Measurements from ENCODE around the gene DOC2A. TPM values are rescaled to one million over a fixed set of nuclear protein-coding genes. Genes with fewer than 3 reads are reported as not detected.

The DOC2A gene
- total and polyA plus RNA-seq, 2 donors = 0.24 to 1.3 TPM

DNA sequence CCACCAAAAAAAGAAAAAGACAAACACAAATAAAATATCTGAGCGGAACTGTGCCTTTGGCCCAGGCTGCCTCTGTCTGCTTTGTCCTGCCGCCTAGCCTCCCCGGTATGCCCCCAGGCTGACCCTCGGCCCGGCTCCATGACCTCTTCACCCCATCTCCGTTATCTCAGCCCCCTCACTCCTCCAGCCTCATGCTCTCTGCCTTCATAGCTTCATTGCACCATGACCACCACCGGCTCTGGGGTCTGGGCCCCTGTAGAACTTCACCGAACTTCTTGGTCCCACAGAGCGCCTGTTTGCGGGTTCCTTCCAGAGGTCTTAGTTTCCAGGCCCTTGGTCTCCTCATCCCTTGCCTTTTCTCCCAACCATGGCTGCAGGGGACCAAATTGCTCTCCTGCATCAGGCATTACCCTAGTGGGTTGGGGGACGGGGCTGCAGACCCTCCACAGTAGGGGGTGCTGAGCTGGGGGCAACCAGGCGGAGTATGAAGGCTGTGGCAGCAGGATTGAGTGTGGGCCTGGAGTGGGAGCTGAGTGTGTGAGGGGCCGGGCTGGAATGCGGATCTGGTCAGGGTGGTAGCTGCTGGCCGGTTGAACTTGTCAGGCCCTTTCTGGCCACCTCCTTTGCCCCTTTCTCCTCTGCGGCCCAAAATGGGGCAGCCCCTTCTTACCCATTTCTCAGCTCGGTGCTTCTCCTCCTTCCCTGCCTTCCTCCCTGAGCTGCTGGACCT is 22.3 kb downstream of the DOC2A start:
- no peak for DNase-seq (ENCODE audit: low read depth in 6 of 9, low spot score in 9 of 9)
- no peaks in the 10 kb centered on the region for H3K9me3 ChIP-seq (ENCODE audit: control insufficient read depth in 2 of 2, insufficient read depth in 1 of 2, low read length in 1 of 2)

DNA sequence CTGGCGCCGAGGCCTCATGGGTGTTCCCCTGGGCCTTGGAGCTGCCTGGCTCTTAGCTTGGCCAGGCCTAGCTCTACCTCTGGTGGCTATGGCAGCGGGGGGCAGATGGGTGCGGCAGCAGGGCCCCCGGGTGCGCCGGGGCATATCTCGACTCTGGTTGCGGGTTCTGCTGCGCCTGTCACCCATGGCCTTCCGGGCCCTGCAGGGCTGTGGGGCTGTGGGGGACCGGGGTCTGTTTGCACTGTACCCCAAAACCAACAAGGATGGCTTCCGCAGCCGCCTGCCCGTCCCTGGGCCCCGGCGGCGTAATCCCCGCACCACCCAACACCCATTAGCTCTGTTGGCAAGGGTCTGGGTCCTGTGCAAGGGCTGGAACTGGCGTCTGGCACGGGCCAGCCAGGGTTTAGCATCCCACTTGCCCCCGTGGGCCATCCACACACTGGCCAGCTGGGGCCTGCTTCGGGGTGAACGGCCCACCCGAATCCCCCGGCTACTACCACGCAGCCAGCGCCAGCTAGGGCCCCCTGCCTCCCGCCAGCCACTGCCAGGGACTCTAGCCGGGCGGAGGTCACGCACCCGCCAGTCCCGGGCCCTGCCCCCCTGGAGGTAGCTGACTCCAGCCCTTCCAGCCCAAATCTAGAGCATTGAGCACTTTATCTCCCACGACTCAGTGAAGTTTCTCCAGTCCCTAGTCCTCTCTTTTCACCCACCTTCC is 23.3 kb downstream of the DOC2A start:
- 98% methylated on average over 35 of the region's 35 CpGs for WGBS
- Histone ChIP-seq H3K27ac (ENCODE audit: low read depth in 1 of 2, low read length in 1 of 2) (no peak overlapping the region), H3K36me3 (ENCODE audit: control insufficient read depth in 2 of 2, insufficient read depth in 2 of 2, low read length in 1 of 2) (peaks cover 97 to 98% of the 10 kb centered on the region in 2 donors), H3K9me3 (ENCODE audit: control insufficient read depth in 2 of 2, insufficient read depth in 1 of 2, low read length in 1 of 2) (no peaks in the 10 kb centered on the region), H3K4me3 (ENCODE audit: low read length in 2 of 2) (no peak overlapping the region), H3K27me3 (ENCODE audit: control insufficient read depth in 2 of 2, insufficient read depth in 1 of 2, low read length in 1 of 2) (no peaks in the 10 kb centered on the region), H3K4me1 (ENCODE audit: control insufficient read depth in 2 of 2, insufficient read depth in 2 of 2, low read length in 2 of 2) (no peaks in the 10 kb centered on the region)
- DNase-seq (ENCODE audit: low read depth in 6 of 9, low spot score in 9 of 9) = no peak

More for the DNA sequence above, 22.3 kb downstream of the DOC2A start:
- WGBS = 98% methylated on average over 17 of the region's 17 CpGs
- Histone ChIP-seq H3K4me3 (ENCODE audit: low read length in 2 of 2) (no peak overlapping the region), H3K4me1 (ENCODE audit: control insufficient read depth in 2 of 2, insufficient read depth in 2 of 2, low read length in 2 of 2) (no peaks in the 10 kb centered on the region), H3K36me3 (ENCODE audit: control insufficient read depth in 2 of 2, insufficient read depth in 2 of 2, low read length in 1 of 2) (peaks cover 97 to 98% of the 10 kb centered on the region in 2 donors), H3K27me3 (ENCODE audit: control insufficient read depth in 2 of 2, insufficient read depth in 1 of 2, low read length in 1 of 2) (no peaks in the 10 kb centered on the region), H3K27ac (ENCODE audit: low read depth in 1 of 2, low read length in 1 of 2) (no peak overlapping the region)

DNA sequence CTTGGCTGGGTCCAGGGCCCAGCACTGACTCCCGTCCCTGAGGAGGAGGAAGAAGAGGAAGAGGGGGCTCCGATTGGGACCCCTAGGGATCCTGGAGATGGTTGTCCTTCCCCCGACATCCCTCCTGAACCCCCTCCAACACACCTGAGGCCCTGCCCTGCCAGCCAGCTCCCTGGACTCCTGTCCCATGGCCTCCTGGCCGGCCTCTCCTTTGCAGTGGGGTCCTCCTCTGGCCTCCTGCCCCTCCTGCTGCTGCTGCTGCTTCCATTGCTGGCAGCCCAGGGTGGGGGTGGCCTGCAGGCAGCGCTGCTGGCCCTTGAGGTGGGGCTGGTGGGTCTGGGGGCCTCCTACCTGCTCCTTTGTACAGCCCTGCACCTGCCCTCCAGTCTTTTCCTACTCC is 23.9 kb downstream of the DOC2A start:
- Histone ChIP-seq H3K9me3 (ENCODE audit: control insufficient read depth in 2 of 2, insufficient read depth in 1 of 2, low read length in 1 of 2) (no peaks in the 10 kb centered on the region), H3K27me3 (ENCODE audit: control insufficient read depth in 2 of 2, insufficient read depth in 1 of 2, low read length in 1 of 2) (no peaks in the 10 kb centered on the region), H3K4me1 (ENCODE audit: control insufficient read depth in 2 of 2, insufficient read depth in 2 of 2, low read length in 2 of 2) (no peaks in the 10 kb centered on the region), H3K36me3 (ENCODE audit: control insufficient read depth in 2 of 2, insufficient read depth in 2 of 2, low read length in 1 of 2) (peaks cover 98 to 99% of the 10 kb centered on the region in 2 donors), H3K4me3 (ENCODE audit: low read length in 2 of 2) (no peak overlapping the region), H3K27ac (ENCODE audit: low read depth in 1 of 2, low read length in 1 of 2) (no peak overlapping the region)
- WGBS = 94% methylated on average over 5 of the region's 5 CpGs
- no peak for DNase-seq (ENCODE audit: low read depth in 6 of 9, low spot score in 9 of 9)

DNA sequence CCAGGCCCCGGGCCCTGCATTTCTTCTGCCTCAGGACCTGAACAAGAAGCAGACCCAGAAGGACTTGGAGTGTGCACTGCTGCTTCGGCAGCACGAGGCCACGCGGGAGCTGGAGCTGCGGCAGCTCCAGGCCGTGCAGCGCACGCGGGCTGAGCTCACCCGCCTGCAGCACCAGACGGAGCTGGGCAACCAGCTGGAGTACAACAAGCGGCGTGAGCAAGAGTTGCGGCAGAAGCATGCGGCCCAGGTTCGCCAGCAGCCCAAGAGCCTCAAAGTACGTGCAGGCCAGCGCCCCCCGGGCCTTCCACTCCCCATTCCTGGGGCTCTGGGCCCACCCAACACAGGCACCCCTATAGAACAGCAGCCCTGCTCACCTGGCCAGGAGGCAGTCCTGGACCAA is 24.6 kb downstream of the DOC2A start:
- Histone ChIP-seq H3K36me3 (ENCODE audit: control insufficient read depth in 2 of 2, insufficient read depth in 2 of 2, low read length in 1 of 2) (peaks cover 98 to 99% of the 10 kb centered on the region in 2 donors), H3K4me1 (ENCODE audit: control insufficient read depth in 2 of 2, insufficient read depth in 2 of 2, low read length in 2 of 2) (no peaks in the 10 kb centered on the region), H3K9me3 (ENCODE audit: control insufficient read depth in 2 of 2, insufficient read depth in 1 of 2, low read length in 1 of 2) (no peaks in the 10 kb centered on the region), H3K27ac (ENCODE audit: low read depth in 1 of 2, low read length in 1 of 2) (no peak overlapping the region), H3K4me3 (ENCODE audit: low read length in 2 of 2) (no peak overlapping the region), H3K27me3 (ENCODE audit: control insufficient read depth in 2 of 2, insufficient read depth in 1 of 2, low read length in 1 of 2) (no peaks in the 10 kb centered on the region)
- 98% methylated on average over 20 of the region's 20 CpGs for WGBS
- DNase-seq (ENCODE audit: low read depth in 6 of 9, low spot score in 9 of 9) = no peak

DNA sequence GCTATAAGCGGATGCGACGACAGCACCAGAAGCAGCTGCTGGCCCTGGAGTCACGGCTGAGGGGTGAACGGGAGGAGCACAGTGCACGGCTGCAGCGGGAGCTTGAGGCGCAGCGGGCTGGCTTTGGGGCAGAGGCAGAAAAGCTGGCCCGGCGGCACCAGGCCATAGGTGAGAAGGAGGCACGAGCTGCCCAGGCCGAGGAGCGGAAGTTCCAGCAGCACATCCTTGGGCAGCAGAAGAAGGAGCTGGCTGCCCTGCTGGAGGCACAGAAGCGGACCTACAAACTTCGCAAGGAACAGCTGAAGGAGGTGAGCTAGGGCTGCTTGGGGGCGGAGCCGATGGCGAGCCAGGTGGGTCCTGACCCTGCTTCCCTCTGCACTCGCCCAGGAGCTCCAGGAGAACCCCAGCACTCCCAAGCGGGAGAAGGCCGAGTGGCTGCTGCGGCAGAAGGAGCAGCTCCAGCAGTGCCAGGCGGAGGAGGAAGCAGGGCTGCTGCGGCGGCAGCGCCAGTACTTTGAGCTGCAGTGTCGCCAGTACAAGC is 25.5 kb downstream of the DOC2A start:
- no peak for DNase-seq (ENCODE audit: low read depth in 6 of 9, low spot score in 9 of 9)
- Histone ChIP-seq H3K4me1 (ENCODE audit: control insufficient read depth in 2 of 2, insufficient read depth in 2 of 2, low read length in 2 of 2) (no peaks in the 10 kb centered on the region), H3K27ac (ENCODE audit: low read depth in 1 of 2, low read length in 1 of 2) (no peak overlapping the region), H3K27me3 (ENCODE audit: control insufficient read depth in 2 of 2, insufficient read depth in 1 of 2, low read length in 1 of 2) (no peaks in the 10 kb centered on the region), H3K9me3 (ENCODE audit: control insufficient read depth in 2 of 2, insufficient read depth in 1 of 2, low read length in 1 of 2) (no peaks in the 10 kb centered on the region), H3K36me3 (ENCODE audit: control insufficient read depth in 2 of 2, insufficient read depth in 2 of 2, low read length in 1 of 2) (peaks cover 91 to 100% of the 10 kb centered on the region in 2 donors), H3K4me3 (ENCODE audit: low read length in 2 of 2) (no peak overlapping the region)
- WGBS = 98% methylated on average over 28 of the region's 28 CpGs

GRCh38 chr16:29984764-29985147 is 26.1 kb downstream of the DOC2A start:
- no peak overlapping the region for H3K4me3 ChIP-seq (ENCODE audit: low read length in 2 of 2)
- peaks cover 92 to 100% of the 10 kb centered on the region in 2 donors for H3K36me3 ChIP-seq (ENCODE audit: control insufficient read depth in 2 of 2, insufficient read depth in 2 of 2, low read length in 1 of 2)
- no peaks in the 10 kb centered on the region for H3K27me3 ChIP-seq (ENCODE audit: control insufficient read depth in 2 of 2, insufficient read depth in 1 of 2, low read length in 1 of 2)
- no peak overlapping the region for H3K27ac ChIP-seq (ENCODE audit: low read depth in 1 of 2, low read length in 1 of 2)
- WGBS = 96% methylated on average over 5 of the region's 5 CpGs
- H3K9me3 ChIP-seq (ENCODE audit: control insufficient read depth in 2 of 2, insufficient read depth in 1 of 2, low read length in 1 of 2) = no peaks in the 10 kb centered on the region
- no peaks in the 10 kb centered on the region for H3K4me1 ChIP-seq (ENCODE audit: control insufficient read depth in 2 of 2, insufficient read depth in 2 of 2, low read length in 2 of 2)
- no peak for DNase-seq (ENCODE audit: low read depth in 6 of 9, low spot score in 9 of 9)

GRCh38 chr16:29984137-29984763 is 26.6 kb downstream of the DOC2A start:
- Histone ChIP-seq H3K4me1 (ENCODE audit: control insufficient read depth in 2 of 2, insufficient read depth in 2 of 2, low read length in 2 of 2) (no peaks in the 10 kb centered on the region), H3K27me3 (ENCODE audit: control insufficient read depth in 2 of 2, insufficient read depth in 1 of 2, low read length in 1 of 2) (no peaks in the 10 kb centered on the region), H3K4me3 (ENCODE audit: low read length in 2 of 2) (no peak overlapping the region), H3K27ac (ENCODE audit: low read depth in 1 of 2, low read length in 1 of 2) (no peak overlapping the region), H3K36me3 (ENCODE audit: control insufficient read depth in 2 of 2, insufficient read depth in 2 of 2, low read length in 1 of 2) (peaks cover 92 to 100% of the 10 kb centered on the region in 2 donors), H3K9me3 (ENCODE audit: control insufficient read depth in 2 of 2, insufficient read depth in 1 of 2, low read length in 1 of 2) (no peaks in the 10 kb centered on the region)
- WGBS = 99% methylated on average over 6 of the region's 6 CpGs
- no peak for DNase-seq (ENCODE audit: low read depth in 6 of 9, low spot score in 9 of 9)

DNA sequence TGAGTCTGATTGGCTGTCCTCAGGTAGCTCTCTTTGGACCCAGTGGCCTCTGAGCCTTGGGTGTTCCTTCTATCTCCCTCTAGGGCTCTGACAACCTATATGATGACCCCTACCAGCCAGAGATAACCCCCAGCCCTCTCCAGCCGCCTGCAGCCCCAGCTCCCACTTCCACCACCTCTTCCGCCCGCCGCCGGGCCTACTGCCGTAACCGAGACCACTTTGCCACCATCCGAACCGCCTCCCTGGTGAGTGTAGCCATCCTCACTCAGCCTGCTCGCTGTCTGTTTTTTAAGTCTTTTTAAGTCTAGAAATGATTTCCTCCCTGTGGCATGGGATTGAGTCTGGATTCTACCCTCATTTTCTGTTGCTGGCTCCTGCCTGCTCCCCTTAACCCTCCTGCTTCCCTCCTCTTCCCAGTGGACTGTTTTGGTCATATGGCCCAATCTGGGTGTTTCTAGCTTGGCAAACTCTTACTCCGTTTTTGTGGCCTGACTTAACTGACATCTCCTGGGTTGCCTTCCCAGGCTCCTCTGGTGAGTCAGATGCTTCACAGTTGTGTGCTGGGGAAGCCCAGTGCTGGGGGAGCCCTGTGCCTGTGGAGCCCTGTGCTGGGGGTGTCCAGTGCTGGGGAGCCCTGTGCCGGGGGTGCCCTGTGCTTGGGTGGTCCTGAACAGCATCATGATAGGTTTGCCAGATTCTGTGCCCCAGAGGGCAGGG is 27.2 kb downstream of the DOC2A start:
- H3K27ac ChIP-seq (ENCODE audit: low read depth in 1 of 2, low read length in 1 of 2) = no peak overlapping the region
- no peaks in the 10 kb centered on the region for H3K4me1 ChIP-seq (ENCODE audit: control insufficient read depth in 2 of 2, insufficient read depth in 2 of 2, low read length in 2 of 2)
- WGBS = 98% methylated on average over 12 of the region's 12 CpGs
- no peak for DNase-seq (ENCODE audit: low read depth in 6 of 9, low spot score in 9 of 9)
- H3K36me3 ChIP-seq (ENCODE audit: control insufficient read depth in 2 of 2, insufficient read depth in 2 of 2, low read length in 1 of 2) = peaks cover 92 to 100% of the 10 kb centered on the region in 2 donors
- H3K4me3 ChIP-seq (ENCODE audit: low read length in 2 of 2) = no peak overlapping the region
- H3K27me3 ChIP-seq (ENCODE audit: control insufficient read depth in 2 of 2, insufficient read depth in 1 of 2, low read length in 1 of 2) = no peaks in the 10 kb centered on the region
- no peaks in the 10 kb centered on the region for H3K9me3 ChIP-seq (ENCODE audit: control insufficient read depth in 2 of 2, insufficient read depth in 1 of 2, low read length in 1 of 2)

Data from thymus (tissue), 11 donors.